Common myeloid progenitor, CD34-positive (primary cell): ENCODE measurements around the gene SIGLEC11.

Experiments
- CTCF ChIA-PET: fragments of 350-600 bp; sonication (Branson Sonifier 250); formaldehyde crosslinking; loops from one replicate; lab custom pipeline; 2021; ENCODE audit warnings: antibody characterized with exemption; lab: Charles Lee
- POLR2A ChIA-PET: fragments of 350-600 bp; sonication (Branson Sonifier 250); formaldehyde crosslinking; loops from one replicate; lab custom pipeline; 2021; ENCODE audit warnings: antibody characterized with exemption; lab: Charles Lee
- DNase-seq, 3 donors: peaks; one replicate each; pipeline versions ENCODE4 v3.0.0 to v3.0.0-alpha.2; 2013
- H3K27ac ChIP-seq, 2 experiments: 1 replicate in 1 of 2; 2 replicates in 1 of 2; pipeline ENCODE4 v1.7.0; 2013; ENCODE audit warnings: inconsistent platforms in 2 of 2, low read length in 2 of 2, mild to moderate bottlenecking in 2 of 2, low read depth in 1 of 2, moderate library complexity in 1 of 2; ENCODE audit not compliant: severe bottlenecking in 2 of 2, insufficient read depth in 1 of 2, poor library complexity in 1 of 2
- H3K27me3 ChIP-seq, 5 experiments: replicated peaks in 2 of 5; 1 replicate in 3 of 5; 2 replicates in 2 of 5; pipeline versions ENCODE4 v1.6.1 to v1.7.0; 2013; ENCODE audit warnings: low read length in 4 of 5, mild to moderate bottlenecking in 2 of 5, moderate library complexity in 2 of 5, inconsistent platforms in 1 of 5; ENCODE audit not compliant: insufficient read depth in 5 of 5, control insufficient read depth in 4 of 5
- H3K36me3 ChIP-seq, 4 experiments: 1 replicate in 2 of 4; 2 replicates in 2 of 4; pipeline versions ENCODE4 v1.6.1 to v1.7.0; 2013; ENCODE audit warnings: low read length in 3 of 4, control low read depth in 1 of 4, mild to moderate bottlenecking in 1 of 4; ENCODE audit not compliant: control insufficient read depth in 4 of 4, insufficient read depth in 4 of 4
- H3K4me1 ChIP-seq, 4 experiments: 1 replicate in 3 of 4; 2 replicates in 1 of 4; pipeline versions ENCODE4 v1.6.1 to v1.7.1; 2013; ENCODE audit warnings: low read length in 3 of 4, mild to moderate bottlenecking in 3 of 4, control low read depth in 1 of 4, inconsistent platforms in 1 of 4, moderate library complexity in 1 of 4; ENCODE audit not compliant: control insufficient read depth in 4 of 4, insufficient read depth in 4 of 4; ENCODE audit errors: control extremely low read depth in 1 of 4
- H3K4me3 ChIP-seq, 7 experiments: 1 replicate in 4 of 7; 2 replicates in 3 of 7; pipeline versions ENCODE4 v1.5.1 to v1.7.0; 2013; ENCODE audit warnings: mild to moderate bottlenecking in 7 of 7, low read length in 6 of 7, moderate library complexity in 6 of 7, inconsistent platforms in 2 of 7, low read depth in 2 of 7, control low read depth in 1 of 7; ENCODE audit not compliant: insufficient read depth in 4 of 7, control insufficient read depth in 1 of 7; ENCODE audit errors: extremely low read depth in 1 of 7
- H3K9me3 ChIP-seq, 5 experiments: 1 replicate in 4 of 5; 2 replicates in 1 of 5; pipeline versions ENCODE4 v1.6.1 to v1.7.1; 2013; ENCODE audit warnings: low read length in 4 of 5, mild to moderate bottlenecking in 2 of 5, inconsistent platforms in 1 of 5, low read depth in 1 of 5, moderate library complexity in 1 of 5; ENCODE audit not compliant: control insufficient read depth in 4 of 5, insufficient read depth in 2 of 5; ENCODE audit errors: control extremely low read depth in 1 of 5
- WGBS: methylation state at CpG from one replicate; pipeline ENCODE4 v1.1.5; 2013; ENCODE audit not compliant: insufficient coverage; 5-methylcytosine and 5-hydroxymethylcytosine counted together

SIGLEC11 gene

GRCh38 chr19:49924004-49924880 lies 36.7 kb downstream of the SIGLEC11 start:
- POLR2A ChIA-PET: no interaction called here

DNA sequence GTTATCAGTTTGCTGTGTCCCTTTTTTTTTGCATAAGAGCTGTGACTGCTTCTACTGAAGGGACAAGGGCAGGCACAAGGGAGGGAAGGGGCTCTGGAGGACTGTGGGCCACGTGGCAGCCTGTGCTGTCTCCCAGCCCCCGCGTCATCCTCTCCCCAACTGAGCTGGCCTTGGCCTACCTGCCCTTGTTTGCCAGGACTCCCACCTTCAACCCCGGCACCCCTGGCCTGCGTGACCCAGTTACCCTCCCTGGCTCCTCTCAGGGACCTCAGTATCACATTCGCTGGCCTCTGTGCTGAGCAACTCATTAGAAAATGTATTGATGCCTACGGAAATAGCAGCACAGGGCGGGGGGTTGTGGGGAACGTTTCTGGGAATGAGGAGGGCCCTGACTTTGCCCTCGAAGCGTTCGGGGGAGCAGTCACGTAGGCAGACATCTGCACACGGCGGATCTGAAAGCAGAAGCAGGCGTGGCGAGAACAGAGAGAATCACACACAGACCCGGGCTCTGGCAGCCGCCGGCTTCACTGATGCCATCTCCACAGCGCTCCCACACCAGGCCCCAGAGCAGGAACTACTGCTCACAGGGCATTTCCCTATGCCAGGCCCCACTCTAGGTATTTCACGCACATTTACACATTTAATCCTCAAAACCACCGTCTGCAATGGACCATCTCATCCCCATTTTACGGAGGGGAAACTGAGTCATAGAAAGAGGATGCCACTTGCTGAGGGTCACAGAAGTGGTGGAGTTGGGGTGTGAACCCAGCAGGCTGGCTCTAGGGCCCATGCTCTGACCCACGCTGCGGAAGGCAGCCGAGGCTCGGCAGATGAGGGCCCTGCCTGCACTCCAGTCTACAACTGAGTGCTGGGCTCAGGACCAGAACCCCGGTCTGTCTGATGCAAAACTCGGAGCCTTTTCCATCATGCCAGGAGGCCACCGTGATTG lies 37.6 kb downstream of the SIGLEC11 start:
- H3K4me1 ChIP-seq: peaks cover 3 to 18% (median 14%) of the 10 kb centered on the region in 4 experiments
- POLR2A ChIA-PET: no interaction called here

More at GRCh38 chr19:49924004-49924880, 36.7 kb downstream of the SIGLEC11 start:
- CTCF ChIA-PET: no interaction called here
- Histone ChIP-seq H3K4me1 (peaks cover 3 to 23% (median 22%) of the 10 kb centered on the region in 4 experiments), H3K4me3 (no peak overlapping the region), H3K9me3 (no peaks in the 10 kb centered on the region), H3K27ac (peak overlapping the region in 1 of 2 experiments; percentile 45), H3K36me3 (peaks cover 9 to 71% (median 44%) of the 10 kb centered on the region in 4 experiments), H3K27me3 (no peaks in the 10 kb centered on the region)
- no peak for DNase-seq
- WGBS: 93% methylated on average over 15 of the region's 25 CpGs

GRCh38 chr19:49921871-49922795 lies 38.8 kb downstream of the SIGLEC11 start:
- Histone ChIP-seq H3K27me3 (no peaks in the 10 kb centered on the region), H3K27ac (no peak overlapping the region), H3K36me3 (peaks cover 15 to 78% (median 45%) of the 10 kb centered on the region in 4 experiments), H3K9me3 (no peaks in the 10 kb centered on the region), H3K4me3 (no peak overlapping the region), H3K4me1 (peaks cover 0 to 8% (median 5%) of the 10 kb centered on the region in 4 experiments)
- 96% methylated on average over 16 of the region's 22 CpGs for whole genome bisulfite sequencing
- ChIA-PET CTCF (no interaction called here), POLR2A (no interaction called here)
- no peak for DNase-seq

More for the DNA sequence above, 37.6 kb downstream of the SIGLEC11 start:
- Histone ChIP-seq H3K36me3 (peaks cover 11 to 76% (median 45%) of the 10 kb centered on the region in 4 experiments), H3K27ac (peak overlapping the region in 1 of 2 experiments; percentile 29), H3K9me3 (no peaks in the 10 kb centered on the region), H3K4me3 (no peak overlapping the region), H3K27me3 (no peaks in the 10 kb centered on the region)
- CTCF ChIA-PET: no interaction called here
- no peak for DNase-seq
- WGBS: 94% methylated on average over 29 of the region's 31 CpGs

- no peak overlapping the region for H3K27ac ChIP-seq
- no peaks in the 10 kb centered on the region for H3K9me3 ChIP-seq
- H3K4me1 ChIP-seq: peaks cover 0 to 8% (median 4%) of the 10 kb centered on the region in 4 experiments
- WGBS: 95% methylated on average over 16 of the region's 24 CpGs
- H3K27me3 ChIP-seq: no peaks in the 10 kb centered on the region
- peaks cover 15 to 77% (median 47%) of the 10 kb centered on the region in 4 experiments for H3K36me3 ChIP-seq
- ChIA-PET POLR2A (no interaction called here), CTCF (no interaction called here)
- no peak overlapping the region for H3K4me3 ChIP-seq
- DNase-seq: no peak
Observed at GRCh38 chr19:49920624-49921363, 40.2 kb downstream of the SIGLEC11 start.

- Histone ChIP-seq H3K9me3 (no peaks in the 10 kb centered on the region), H3K4me3 (no peak overlapping the region), H3K36me3 (peaks cover 24 to 78% (median 45%) of the 10 kb centered on the region in 4 experiments), H3K27me3 (no peaks in the 10 kb centered on the region), H3K27ac (no peak overlapping the region), H3K4me1 (peaks cover 0 to 8% (median 3%) of the 10 kb centered on the region in 4 experiments)
- CTCF ChIA-PET: interaction anchor here (0.9 to 1.8 kb wide), 4 partner anchors 9 to 25 kb away, joined by 3 to 9 read pairs (median 4); partner anchors contain the start of genes ATF5 and NUP62
- DNase-seq: no peak
- WGBS: 88% methylated on average over 7 of the region's 8 CpGs
- POLR2A ChIA-PET: no interaction called here
Observed at GRCh38 chr19:49918089-49918488, 42.9 kb downstream of the SIGLEC11 start.
